SIG-M5 treated with dmso at 0.1 percent for 504 hours (cell line): Measurements from ENCODE around the gene PDE3B.
"Not testable (repeated sequence)": the region's sequence is repeated elsewhere in the genome, so short reads cannot be mapped to it uniquely, and the experiment has no call there.

ENCODE experiments used
- DNase-seq: peaks from one replicate; lab custom pipeline; 2025; ENCODE audit not compliant: unreplicated experiment; lab: John Stamatoyannopoulos, UW

Gene PDE3B

DNA sequence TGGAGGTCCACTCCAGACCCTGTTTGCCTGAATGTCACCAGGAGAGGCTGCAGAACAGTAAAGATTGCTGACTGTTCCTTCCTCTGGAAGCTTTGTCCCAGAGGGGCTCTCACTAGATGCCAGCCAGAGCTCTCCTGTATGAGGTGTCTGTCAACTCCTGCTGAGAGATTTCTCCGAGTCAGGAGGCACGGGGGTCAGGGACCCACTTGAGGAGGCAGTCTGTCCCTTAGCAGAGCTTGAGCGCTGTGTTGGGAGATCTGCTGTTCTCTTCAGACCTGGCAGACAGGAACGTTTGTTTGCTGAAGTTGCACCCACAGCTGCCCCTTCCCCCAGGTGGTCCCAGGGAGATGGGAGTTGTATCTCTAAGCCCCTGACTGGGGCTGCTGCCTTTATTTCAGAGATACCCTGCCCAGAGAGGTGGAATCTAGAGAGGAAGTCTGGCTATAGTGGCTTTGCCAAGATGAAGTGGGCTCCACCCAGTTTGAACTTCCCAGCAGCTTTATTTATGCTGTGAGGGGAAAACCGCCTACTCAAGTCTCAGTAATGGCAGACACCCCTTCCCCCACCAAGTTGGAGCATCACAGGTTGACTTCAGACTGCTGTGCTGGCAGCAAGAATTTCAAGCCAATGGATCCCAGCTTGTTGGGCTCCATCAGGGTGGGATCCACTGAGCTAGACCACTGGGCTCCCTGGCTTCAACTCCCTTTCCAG lies 99.4 kb downstream of the PDE3B start:
- DNase-seq: no peak

DNA sequence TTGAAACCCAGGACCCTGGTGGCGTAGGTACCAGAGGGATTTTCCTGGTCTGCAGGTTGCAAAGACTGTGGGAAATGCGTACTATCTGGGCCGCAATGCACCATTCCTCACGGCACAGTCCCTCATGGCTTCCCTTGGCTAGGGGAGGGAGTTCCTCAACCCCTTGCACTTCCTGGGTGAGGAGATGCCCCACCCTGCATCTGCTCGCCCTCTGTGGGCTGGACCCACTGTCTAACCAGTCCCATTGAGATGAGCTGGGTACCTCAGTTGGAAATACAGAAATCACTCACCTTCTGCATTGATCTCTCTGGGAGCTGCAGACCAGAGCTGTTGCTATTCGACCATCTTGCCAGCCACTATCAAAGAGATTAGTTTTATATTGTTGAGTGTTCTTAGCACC lies 100.1 kb downstream of the PDE3B start:
- DNase-seq: not testable (repeated sequence)

DNA sequence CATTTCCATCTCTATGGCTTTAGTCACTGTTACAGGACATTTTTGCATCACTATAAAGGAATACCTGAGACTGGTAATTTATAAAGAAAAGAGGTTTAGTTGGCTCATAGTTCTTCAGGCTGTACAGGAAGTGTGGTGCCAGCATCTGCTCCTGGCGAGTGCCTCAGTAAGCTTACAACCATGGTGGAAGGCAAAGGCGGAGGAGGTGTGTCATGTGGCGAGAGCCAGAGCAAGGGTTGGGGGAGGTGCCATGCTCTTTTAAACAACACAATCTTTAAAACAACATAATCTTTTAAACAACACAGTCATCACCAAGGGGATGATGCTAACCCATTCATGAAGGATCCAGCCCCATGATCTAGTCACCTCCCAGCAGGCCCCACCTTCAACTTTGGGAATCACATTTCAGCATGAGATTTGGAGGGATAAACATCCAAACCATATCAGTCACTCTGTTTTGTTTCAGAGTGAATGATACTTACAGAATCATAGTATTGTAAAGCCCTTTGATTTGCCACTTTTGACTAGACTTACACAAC lies 103.3 kb downstream of the PDE3B start:
- DNase-seq: no peak

DNA sequence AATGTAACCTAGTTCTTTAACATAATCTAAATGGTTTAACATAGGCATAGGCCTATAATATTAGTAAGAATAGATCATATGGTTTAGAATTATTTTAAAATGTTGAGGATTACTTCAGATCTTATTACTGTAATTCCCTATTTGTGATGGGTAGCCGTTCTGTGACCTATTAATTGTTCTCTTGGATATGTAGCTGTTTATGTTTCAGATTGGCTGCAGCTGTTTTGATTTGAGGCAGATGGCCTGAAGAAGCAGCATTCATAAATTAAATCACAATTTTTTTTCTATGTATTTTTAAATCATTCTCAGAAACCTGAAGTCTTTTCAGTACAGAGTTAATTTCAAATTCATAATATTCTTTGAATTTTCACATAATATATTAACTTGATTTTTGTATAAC lies 104.5 kb downstream of the PDE3B start:
- no peak for DNase-seq

DNA sequence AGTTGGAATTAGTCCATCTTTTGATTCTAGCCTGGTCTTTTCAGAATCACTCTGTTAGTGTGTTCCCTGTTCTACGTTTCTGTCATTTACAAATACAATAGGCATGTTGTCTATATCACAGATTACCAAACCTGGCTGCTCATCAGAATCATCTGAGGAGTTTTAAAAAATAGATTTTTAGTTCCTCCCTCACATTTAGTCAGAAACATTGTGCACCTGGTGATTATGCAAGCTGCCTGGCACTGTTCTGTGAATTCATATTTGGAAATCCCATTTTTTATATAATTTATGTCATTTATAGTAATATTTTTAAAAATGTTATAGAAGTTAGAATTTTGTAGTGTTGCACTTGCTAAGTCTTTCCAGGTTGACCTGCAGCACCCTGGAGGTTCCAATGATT lies 107.3 kb downstream of the PDE3B start:
- no peak for DNase-seq

DNA sequence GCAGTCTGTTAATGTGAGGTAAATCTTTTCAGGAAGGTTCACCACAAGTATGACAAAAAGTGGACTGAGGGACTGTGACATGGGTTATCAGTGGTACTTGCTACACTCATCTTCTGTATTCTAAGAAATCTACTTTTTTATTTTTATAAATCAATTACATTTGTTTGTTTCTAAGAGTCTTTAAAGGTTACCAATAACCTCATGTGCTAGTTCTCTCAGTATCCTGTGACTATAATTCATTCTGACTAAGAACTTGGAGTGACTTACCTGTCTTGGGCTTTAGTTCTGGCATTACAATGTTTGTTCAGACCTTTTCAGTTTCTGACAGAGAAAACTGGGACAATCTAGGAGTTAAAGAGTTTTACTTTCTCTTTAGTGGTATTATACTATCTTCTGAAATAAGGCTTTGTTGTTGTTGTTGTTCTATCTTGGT lies 108.4 kb downstream of the PDE3B start:
- DNase-seq: no peak

DNA sequence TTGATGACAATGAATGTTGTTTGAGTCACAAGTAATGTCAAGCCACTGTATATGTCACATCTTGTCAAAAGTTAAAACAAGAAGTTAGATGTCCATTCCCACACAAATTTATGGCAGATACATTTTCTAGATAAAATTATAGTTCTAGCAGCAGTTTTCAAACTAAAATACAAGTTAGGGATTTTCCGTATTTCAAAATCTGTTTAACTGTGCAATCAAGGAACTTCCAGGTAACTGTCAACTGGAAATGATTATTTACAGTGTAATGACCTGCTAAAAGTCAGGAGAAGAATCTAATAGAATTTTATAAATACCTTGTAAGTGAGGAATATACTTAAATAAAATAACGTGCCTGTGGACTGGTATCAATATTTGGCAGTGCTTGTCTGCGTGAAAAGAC lies 111.5 kb downstream of the PDE3B start:
- no peak for DNase-seq

DNA sequence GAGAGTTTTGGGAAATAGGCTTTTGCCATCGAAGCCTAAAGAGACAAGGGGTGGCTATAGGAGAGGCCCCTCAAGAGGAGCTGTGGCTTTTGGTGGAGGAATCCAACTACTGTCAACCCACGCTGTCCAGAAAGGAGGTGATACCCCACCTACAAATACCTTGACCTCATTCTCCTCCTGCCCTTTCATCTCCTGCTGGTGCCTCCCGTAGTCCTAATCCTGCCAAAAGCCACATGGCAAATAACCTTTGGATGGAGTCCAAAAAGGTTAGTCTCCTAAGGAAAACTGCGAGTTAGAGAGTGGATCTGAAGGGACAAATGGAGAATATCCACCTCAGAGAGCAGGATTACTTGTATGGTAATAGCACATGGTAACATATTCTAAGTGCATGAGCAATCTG lies 112.7 kb downstream of the PDE3B start:
- DNase-seq: no peak

DNA sequence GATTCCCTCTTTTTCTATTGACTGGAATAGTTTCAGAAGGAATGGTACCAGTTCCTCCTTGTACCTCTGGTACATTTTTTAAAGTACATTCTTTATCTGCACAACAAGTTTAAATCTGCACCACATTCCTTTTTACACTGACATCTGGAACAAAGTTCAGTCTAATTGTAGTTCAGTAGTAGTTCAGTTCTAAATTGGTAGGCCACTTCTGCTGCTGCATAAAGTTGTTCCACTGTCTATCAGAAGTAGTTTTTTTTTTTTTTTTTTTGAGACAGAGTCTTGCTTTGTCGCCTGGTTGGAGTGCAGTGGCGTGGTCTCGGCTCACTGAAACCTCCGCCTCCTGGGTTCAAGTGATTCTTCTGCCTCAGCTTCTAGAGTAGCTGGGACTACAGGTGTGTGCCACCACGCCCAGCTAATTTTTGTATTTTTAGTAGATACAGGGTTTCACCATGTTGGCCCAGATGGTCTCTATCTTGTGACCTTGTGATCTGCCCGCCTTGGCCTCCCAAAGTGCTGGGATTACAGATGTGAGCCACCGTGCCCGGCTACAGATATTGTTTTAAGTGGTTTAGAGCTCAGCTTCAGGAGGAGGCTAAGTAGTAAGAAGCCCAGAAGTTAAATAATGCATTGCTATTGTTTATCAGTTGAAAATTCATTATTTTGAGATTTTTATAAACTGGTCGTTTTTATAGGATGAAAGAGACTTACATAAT lies 115.9 kb downstream of the PDE3B start:
- not testable (repeated sequence) for DNase-seq

DNA sequence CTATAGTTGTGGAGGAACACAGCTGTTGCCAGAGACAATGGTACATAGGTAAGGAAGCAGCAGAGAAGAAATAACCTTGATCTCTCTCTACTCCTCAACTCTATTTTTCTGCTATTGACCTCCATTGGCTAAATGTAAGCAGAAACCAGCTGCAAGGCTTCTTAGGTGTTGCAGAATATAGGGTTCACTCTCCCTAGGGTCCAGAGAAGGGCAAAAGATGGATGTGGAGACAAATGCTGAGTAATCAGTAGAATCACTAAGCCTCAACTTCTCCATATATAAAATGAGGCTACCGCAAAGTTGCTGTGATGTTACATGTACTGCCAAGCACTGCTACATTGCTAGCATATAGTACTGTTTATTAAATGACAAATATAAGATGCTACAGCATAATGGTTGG lies 120.6 kb downstream of the PDE3B start:
- no peak for DNase-seq

DNA sequence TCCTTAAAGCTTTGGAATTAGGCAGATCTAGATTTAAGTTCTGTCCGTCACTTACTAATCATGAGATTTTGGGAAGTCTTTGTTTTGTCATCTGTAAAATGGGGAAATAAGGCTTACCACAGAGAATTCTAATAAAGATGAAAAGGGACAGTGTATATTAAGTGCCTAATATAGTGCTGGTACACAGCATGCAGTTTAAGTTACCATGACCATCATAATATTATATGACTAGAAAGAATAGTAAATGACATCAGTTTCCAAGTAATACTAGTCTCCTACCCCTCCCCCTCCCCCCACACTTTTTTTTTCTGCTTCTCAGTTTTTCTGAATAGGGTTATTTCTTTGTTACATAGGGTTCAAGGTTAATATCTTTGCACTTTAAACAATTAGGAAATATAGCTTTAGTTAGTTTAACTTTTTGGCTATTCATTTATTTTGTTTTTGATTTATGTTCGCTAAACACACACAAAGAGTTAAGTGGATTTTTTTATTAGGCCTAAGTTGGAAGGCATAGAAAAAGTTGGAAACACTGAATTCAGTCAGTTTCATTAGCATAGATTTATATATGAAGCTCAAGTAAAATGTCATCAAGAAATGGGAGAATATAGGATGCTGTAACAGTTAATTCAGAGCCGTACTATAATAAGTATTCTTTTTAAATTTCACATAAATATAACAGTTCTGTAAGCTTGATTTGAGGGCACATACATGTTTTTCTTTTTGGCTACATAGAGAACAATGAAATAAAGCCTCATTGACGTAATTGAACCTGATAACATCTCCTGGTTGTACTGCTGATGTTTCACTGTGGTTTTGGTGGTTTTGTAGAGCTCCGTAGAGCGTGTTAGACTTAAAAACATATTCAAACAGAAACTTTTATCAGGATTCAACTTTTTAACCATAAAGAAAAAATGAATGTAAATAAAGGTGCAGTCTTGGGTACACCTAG lies 121.2 kb downstream of the PDE3B start:
- peak; percentile 34 for DNase-seq

DNA sequence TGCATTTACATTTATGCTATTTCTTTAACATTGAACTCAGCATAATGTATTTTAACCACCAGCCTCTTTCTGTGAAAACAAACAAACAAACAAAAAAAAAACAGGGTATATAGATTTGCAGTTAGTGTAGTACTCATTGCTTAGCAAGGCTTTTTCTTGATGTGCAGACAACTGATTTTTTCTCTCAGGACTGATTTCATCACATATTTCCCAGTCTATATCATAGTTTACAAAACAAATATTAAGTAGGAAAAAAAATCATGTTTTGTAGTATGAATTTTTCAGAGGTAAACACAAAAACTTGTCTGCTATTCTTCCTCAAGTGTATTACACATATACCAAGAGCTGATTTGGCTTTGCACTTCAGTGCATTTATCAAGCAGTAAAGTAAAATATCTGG lies 123.0 kb downstream of the PDE3B start:
- DNase-seq: no peak

DNA sequence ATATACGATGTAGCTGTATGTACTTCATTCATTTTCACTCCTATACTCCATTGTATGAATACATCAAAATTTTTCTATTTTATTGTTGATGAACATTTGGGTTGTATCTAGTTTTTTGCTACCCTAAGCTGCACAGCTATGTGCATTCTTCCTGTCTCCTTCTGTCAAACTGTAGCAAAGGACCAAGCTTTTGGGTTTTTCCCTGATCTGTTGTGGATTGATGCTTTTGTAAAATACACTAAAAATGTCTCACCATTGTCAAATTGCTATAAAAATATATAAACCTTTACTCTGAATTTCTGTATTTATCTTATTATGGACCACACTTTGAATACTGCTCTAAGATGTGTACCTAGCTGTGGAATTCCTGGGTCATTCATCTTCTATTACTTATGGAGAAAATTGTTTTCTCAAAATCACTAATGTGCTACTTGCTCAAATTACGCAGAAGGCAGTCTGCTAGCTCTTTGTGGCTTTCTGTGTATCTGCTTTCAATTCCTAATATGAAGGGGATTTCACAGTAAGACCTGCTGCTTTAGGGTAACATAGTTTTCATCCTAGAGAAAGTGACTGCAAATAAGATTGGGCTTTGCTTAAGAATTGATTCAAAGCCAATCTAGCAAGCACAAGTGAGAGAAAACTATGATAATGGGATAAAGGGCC lies 125.1 kb downstream of the PDE3B start:
- no peak for DNase-seq

DNA sequence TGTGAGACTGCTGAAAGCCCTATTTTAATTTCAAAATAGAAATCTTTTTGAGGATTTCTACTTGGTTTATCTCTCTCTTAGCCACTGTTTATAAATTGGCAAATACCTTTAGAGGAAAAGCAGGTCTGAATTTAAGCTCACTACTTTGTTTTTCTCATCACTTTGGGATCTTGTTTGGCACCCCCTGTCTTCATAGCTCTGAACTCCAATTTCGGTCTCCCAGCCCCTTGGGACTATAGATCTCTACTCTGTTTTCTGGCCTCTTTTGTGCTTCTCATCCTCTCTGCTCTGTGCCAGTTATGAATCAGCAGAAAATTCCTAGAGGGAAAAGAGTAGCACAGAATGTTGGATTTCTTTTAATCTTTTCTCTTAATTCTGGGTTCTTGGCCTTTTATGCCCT lies 130.2 kb downstream of the PDE3B start:
- DNase-seq: no peak

DNA sequence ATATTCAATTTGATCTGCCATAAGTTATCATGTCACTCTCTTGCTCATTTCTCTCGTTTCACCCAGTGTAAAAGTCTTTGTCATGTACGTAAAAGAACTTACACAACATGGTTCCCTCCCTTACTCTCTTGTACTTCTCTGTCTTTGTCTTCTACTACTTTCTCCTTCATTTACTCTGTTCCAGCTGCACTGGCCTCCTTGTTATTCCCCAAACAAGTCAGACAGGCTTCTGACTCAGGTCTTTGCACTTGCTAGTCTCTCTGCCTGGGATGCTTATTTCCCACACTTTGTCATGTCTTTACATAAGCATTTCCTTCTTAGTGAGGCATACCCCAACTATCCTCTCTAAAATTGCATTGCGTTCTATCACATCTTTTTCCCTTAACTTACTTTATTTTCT lies 131.1 kb downstream of the PDE3B start:
- DNase-seq: no peak

DNA sequence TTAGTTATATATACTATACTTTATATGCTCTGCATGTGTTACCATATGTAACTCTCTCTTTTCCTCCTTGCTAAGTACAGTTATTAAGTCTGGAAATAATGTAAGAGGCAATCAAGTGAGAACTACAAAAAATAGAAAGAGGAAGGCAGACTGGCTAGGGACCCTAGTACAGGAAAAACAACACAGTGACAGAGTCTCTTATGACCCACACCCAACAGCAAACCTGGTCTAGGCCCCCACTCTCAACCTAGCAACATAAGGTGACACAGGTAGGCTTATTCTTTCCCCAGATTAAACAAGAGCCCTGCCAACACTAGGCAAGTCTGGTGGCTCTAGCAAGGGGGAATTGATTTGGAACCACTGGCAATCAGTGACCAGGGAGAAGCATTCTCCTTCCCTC lies 132.3 kb downstream of the PDE3B start:
- no peak for DNase-seq

DNA sequence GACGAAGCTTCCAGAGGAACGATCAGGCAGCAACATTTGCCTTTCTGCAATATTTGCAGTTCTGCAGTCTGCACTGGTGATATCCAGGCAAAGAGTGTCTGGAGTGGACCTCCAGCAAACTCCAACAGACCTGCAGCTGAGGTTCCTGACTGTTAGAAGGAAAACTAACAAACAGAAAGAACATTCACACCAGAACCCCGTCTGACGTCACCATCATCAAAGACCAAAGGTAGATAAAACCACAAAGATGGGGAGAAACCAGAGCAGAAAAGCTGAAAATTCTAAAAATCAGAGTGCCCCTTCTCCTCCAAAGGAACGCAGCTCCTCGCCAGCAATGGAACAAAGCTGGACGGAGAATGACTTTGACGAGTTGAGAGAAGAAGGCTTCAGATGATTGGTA lies 134.9 kb downstream of the PDE3B start:
- not testable (repeated sequence) for DNase-seq

DNA sequence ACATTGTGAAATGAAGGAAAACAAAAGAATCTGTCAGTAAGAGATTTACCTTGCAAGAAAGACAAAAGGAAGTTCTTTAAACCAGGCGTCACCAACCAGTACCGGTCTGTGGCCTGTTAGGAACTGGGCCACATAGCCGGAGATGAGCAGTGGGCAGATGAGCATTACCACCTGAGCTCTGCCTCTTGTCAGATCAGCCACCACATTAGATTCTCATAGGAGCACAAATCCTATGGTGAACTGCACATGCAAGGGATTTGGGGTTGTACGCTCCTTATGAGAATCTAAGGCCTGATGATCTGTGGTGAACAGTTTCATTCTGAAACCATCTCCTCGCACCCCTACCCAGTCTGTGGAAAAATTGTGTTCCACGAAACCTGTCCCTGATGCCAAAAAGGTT lies 140.2 kb downstream of the PDE3B start:
- no peak for DNase-seq

DNA sequence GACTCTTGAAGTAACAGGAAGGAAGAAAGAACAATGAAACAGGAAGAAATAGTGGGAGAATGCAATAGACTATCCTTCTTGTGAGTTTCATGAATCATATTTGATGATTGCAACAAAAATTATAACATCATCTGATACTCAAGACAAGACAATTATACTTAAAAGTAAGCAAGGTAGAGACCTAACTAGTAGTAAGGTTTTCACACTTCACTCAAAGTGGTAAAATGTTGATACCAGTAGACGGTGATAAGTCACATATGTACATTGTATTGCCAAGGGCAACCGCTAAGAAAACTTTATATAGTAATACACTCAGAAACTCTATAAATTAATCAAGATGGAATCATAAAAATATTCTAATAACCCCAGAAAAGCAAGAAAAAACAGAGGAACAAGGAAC lies 140.6 kb downstream of the PDE3B start:
- DNase-seq: no peak

DNA sequence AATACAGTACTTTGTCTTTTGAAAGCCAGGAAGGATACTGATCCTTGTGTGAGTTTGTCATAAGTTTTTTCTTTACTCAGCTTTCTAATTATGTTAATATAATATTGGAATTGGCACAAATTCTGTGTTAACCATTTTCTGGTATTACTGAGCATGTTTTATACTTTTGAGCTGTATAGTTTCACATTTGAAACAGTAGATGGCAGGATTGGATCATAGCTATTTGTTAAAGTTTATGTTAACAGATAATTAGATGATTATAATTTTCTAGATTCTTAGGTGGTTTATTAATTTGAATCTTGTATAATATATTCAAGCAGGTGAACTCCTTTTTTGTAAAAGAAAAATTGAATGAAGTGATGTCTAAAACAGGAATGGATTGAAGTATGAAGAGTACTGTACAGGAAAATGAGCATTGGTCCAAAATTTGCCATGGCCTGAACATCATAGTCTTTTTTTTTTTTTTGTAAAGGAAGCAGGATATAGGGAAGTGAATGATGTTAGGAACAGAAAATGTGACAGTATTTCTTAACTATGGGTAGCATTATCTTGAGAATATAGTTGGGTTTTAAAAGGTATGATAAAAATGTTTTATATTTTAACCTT lies 146.4 kb downstream of the PDE3B start:
- no peak for DNase-seq
